ENCODE measurements around the gene RPN1. TPM values are rescaled to one million over a fixed set of nuclear protein-coding genes. Genes with fewer than 3 reads are reported as not detected.

Gene RPN1
- total and polyA plus RNA-seq, 2 of the 8 experiments (the other 6 are each of a cell fraction or from before 2014, with no cell fraction given), result 165 to 211 TPM

DNA sequence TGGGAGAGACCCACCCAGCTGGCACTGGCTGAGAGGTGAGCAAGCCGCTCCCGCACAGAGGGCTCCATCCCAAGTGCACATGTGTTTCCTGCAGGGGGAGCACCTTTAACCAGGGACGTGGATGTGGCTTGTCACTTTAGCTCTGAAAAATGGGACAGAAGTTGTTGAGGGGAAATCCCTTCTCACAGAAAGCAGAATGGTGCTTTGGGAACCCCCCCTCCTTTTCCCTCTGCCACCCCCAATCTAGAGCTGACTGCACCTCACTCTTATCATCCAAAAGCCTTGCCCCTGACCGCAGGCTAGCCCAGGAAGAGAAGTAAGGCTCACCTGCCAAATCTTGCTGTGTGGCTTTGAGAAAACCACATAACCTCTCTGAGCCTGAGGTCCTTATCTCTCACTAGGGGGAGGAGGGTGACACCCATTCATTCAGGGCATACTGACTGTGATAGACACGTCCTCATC is 77.9 kb downstream of the RPN1 start:
- no peak for FAIRE-seq
- no peaks in the 10 kb centered on the region for H3K9me3 ChIP-seq (ENCODE audit: insufficient read depth in 2 of 2, low read depth in 1 of 2, low read length in 1 of 2)
- CTCF ChIA-PET (ENCODE audit: partially characterized antibody), result interaction anchor here (0.6 to 14.5 kb wide), 37 partner anchors 10 to 526 kb away, joined by 3 to 182 read pairs (median 4); no protein-coding TSS in a partner anchor
- no peak; the same call in 1 of the 2 replicates for TF ChIP-seq GABPA (IDR thresholded peaks at IDR 0.05; ENCODE audit: borderline replicate concordance, insufficient read depth, low read length)
- no peak for TF ChIP-seq CBX5 (IDR thresholded peaks at IDR 0.05; ENCODE audit: low read depth, low read length)
- TF ChIP-seq ZNF274 (IDR thresholded peaks at IDR 0.05; ENCODE audit: borderline replicate concordance, extremely low read depth, low read length), result no peak
- no peak for TF ChIP-seq SIN3A (conservative IDR thresholded peaks at IDR 0.05 in 1 of 2, IDR thresholded peaks at IDR 0.05 in 1 of 2; ENCODE audit: low read depth in 1 of 2, low read length in 2 of 2)
- TF ChIP-seq SP1 (IDR thresholded peaks at IDR 0.05; ENCODE audit: low read depth, low read length), result no peak
- TF ChIP-seq SAP30 (IDR thresholded peaks at IDR 0.05; ENCODE audit: insufficient read depth, insufficient replicate concordance, low read length), result no peak
- peak; percentile 31 to 44; a peak in 3 of 4 replicates for TF ChIP-seq RAD21 (IDR thresholded peaks at IDR 0.05 in 1 of 2, conservative IDR thresholded peaks at IDR 0.05 in 1 of 2; ENCODE audit: low read depth in 2 of 2, low read length in 2 of 2)
- no peak for TF ChIP-seq PHF8 (conservative IDR thresholded peaks at IDR 0.05; ENCODE audit: low read depth, low read length)
- no peak for TF ChIP-seq POLR2A (IDR thresholded peaks at IDR 0.05; ENCODE audit: control extremely low read depth in 1 of 2, low read depth in 2 of 2, low read length in 2 of 2)
- TF ChIP-seq, protein P1, sequence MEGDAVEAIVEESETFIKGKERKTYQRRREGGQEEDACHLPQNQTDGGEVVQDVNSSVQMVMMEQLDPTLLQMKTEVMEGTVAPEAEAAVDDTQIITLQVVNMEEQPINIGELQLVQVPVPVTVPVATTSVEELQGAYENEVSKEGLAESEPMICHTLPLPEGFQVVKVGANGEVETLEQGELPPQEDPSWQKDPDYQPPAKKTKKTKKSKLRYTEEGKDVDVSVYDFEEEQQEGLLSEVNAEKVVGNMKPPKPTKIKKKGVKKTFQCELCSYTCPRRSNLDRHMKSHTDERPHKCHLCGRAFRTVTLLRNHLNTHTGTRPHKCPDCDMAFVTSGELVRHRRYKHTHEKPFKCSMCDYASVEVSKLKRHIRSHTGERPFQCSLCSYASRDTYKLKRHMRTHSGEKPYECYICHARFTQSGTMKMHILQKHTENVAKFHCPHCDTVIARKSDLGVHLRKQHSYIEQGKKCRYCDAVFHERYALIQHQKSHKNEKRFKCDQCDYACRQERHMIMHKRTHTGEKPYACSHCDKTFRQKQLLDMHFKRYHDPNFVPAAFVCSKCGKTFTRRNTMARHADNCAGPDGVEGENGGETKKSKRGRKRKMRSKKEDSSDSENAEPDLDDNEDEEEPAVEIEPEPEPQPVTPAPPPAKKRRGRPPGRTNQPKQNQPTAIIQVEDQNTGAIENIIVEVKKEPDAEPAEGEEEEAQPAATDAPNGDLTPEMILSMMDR (IDR thresholded peaks at IDR 0.05; ENCODE audit: control extremely low read depth in 1 of 3, insufficient read depth in 1 of 3, low read depth in 1 of 3, low read length in 3 of 3), result peak in 2 of 3 experiments; percentile 58 to 79; a peak in 3 of 4 replicates

More for the DNA sequence above, 77.9 kb downstream of the RPN1 start:
- H2AFZ ChIP-seq (ENCODE audit: low read length), result no peak overlapping the region
- H2BK120ac ChIP-seq (replicated peaks; ENCODE audit: low read depth, low read length), result no peak overlapping the region
- no peaks in the 10 kb centered on the region for H4K20me1 ChIP-seq (replicated peaks in 1 of 2; ENCODE audit: control insufficient read depth in 1 of 2, insufficient read depth in 2 of 2, low read length in 2 of 2)
- H3K9ac ChIP-seq (replicated peaks in 1 of 4; ENCODE audit: extremely low read depth in 1 of 4, low read depth in 3 of 4, low read length in 3 of 4), result no peak overlapping the region
- H3K4ac ChIP-seq (replicated peaks; ENCODE audit: insufficient read length, low read depth, low read length), result no peak overlapping the region
- H3K4me3 ChIP-seq (ENCODE audit: extremely low read depth in 1 of 4, insufficient read depth in 2 of 4, low read depth in 3 of 4, low read length in 4 of 4), result no peak overlapping the region
- H3K4me1 ChIP-seq (replicated peaks in 1 of 4; ENCODE audit: control insufficient read depth in 3 of 4, insufficient read depth in 4 of 4, low read length in 3 of 4), result peaks cover 6 to 13% (median 7%) of the 10 kb centered on the region in 4 experiments; a peak in 6 of 7 replicates
- H3K4me2 ChIP-seq (ENCODE audit: insufficient read depth in 1 of 2, low read depth in 2 of 2, low read length in 2 of 2), result no peak overlapping the region
- no peaks in the 10 kb centered on the region for H3K27me3 ChIP-seq (replicated peaks in 1 of 4; ENCODE audit: control insufficient read depth in 3 of 4, extremely low read depth in 1 of 4, insufficient read depth in 3 of 4, low read length in 3 of 4)
- no peaks in the 10 kb centered on the region for H3K23me2 ChIP-seq (ENCODE audit: low read depth, low read length)
- POLR2A ChIA-PET (ENCODE audit: partially characterized antibody), result interaction anchor here (0.7 kb wide), 1 partner anchor 140 kb away, joined by 3 read pairs; no protein-coding TSS in a partner anchor
- no peaks in the 10 kb centered on the region for H3K79me2 ChIP-seq (ENCODE audit: control insufficient read depth in 1 of 2, insufficient read depth in 2 of 2, low read length in 2 of 2)
- no peak overlapping the region for H2BK5ac ChIP-seq (ENCODE audit: low read depth, low read length)
- H4K8ac ChIP-seq (ENCODE audit: extremely low read depth, insufficient read depth, low read length), result no peak overlapping the region
- H3K36me3 ChIP-seq (ENCODE audit: control insufficient read depth in 2 of 4, insufficient read depth in 4 of 4, low read length in 3 of 4), result no peaks in the 10 kb centered on the region
- H3K23ac ChIP-seq (ENCODE audit: insufficient read length), result no peak overlapping the region
- H3K18ac ChIP-seq (ENCODE audit: extremely low read depth, low read length), result no peak overlapping the region
- no peak overlapping the region for H2BK12ac ChIP-seq (ENCODE audit: low read depth, low read length)
- no peak overlapping the region for H4K91ac ChIP-seq (replicated peaks; ENCODE audit: insufficient read length, low read length)
- WGBS, 2 experiments (ENCODE audit: extremely low coverage in 1 of 2, insufficient coverage in 1 of 2, insufficient read length in 1 of 2, insufficient replicate concordance in 2 of 2, low coverage in 1 of 2, low lambda C conversion rate in 2 of 2, missing lambda C conversion rate in 1 of 2), result 61% methylated on average over 5 of the region's 5 CpGs; no CpG with 5 or more reads in 1 of the 2 experiments
- H4K5ac ChIP-seq (ENCODE audit: insufficient read length, low read depth, low read length), result no peak overlapping the region
- H3K56ac ChIP-seq (replicated peaks; ENCODE audit: insufficient read length, low read depth, low read length), result no peak overlapping the region
- no peak overlapping the region for H2BK20ac ChIP-seq (ENCODE audit: low read length)
- no peak overlapping the region for H3K14ac ChIP-seq (ENCODE audit: insufficient read length)
- DNase-seq (ENCODE audit: low read depth in 1 of 2, low spot score in 2 of 2), result peak in 1 of 2 experiments; percentile 65
- no peak overlapping the region for H2AK5ac ChIP-seq (ENCODE audit: low read depth, low read length)
- H3K79me1 ChIP-seq (ENCODE audit: low read depth, low read length), result no peaks in the 10 kb centered on the region
- no peak overlapping the region for H2BK15ac ChIP-seq (ENCODE audit: low read length)
- H3K27ac ChIP-seq (ENCODE audit: low read depth, low read length), result no peak overlapping the region
